ENCODE data around the gene KRT4.
"Not testable (repeated sequence)": the region's sequence is repeated elsewhere in the genome, so short reads cannot be mapped to it uniquely, and the experiment has no call there.

GRCh38 chr12:52795332-52795674 is 18.6 kb downstream of the KRT4 start:
- not testable (repeated sequence) for TF ChIP-seq EZH2phosphoT487 (IDR thresholded peaks at IDR 0.05; ENCODE audit: insufficient read depth, low read depth); EZH2 (IDR thresholded peaks at IDR 0.05; ENCODE audit: insufficient read depth, poor library complexity, severe bottlenecking)

Measured in GM23248 (cell line).